Left kidney (tissue), 2 donors: ENCODE results near the gene INSC. TPM values are rescaled to one million over a fixed set of nuclear protein-coding genes. Genes with fewer than 3 reads are reported as not detected.

Experiments
- DNase-seq: peaks from one replicate; pipeline ENCODE4 v3.0.0-alpha.2; 2013
- polyA plus RNA-seq: library from polyadenylated mRNA; unstranded; fragments of 120-200 nt; gene quantifications from one replicate; pipeline ENCODE4 v1.2.1, GENCODE V29; 2013; ENCODE audit not compliant: insufficient read length

The INSC gene
- polyA plus RNA-seq, 1 donor, result 0.73 TPM

DNA sequence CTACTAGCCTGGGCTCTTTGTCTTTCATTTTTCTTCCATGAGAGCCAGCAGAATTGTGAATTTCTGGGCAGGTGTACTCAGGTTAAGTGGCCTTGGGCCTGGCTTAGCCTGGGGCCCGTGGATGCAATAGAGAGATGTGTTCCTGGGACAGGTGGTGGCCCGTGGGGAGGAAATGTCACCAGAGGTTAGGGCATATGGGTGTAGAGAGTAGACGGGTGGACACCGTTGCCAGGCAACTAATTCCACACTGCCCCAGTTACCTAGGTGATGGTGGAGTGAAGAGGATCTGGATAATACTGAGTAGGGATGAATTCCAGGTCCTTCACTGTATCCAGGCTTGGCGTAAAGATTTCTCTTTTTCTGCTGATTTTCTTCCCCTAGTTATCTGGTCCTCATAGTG, 175.0 kb downstream of the INSC start:
- no peak for DNase-seq

DNA sequence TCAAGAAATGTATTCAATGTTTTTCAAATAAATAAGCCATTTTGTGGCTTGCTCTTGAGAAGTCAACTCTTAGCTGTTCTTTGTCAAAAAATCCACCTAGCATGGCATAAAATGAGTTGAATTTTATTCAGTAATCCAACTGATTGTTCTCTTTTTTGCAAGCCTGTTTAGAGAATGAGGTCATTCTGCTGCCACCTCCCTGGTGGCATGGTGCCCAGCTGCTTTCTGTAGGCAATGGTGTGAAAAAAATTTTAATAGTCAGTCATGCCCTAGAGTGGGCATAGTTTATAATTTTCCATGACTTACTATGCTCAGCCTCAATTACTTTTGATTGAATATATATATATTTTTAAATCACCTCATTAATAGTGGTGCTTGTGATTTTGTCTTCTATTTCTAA, 177.2 kb downstream of the INSC start:
- no peak for DNase-seq

DNA sequence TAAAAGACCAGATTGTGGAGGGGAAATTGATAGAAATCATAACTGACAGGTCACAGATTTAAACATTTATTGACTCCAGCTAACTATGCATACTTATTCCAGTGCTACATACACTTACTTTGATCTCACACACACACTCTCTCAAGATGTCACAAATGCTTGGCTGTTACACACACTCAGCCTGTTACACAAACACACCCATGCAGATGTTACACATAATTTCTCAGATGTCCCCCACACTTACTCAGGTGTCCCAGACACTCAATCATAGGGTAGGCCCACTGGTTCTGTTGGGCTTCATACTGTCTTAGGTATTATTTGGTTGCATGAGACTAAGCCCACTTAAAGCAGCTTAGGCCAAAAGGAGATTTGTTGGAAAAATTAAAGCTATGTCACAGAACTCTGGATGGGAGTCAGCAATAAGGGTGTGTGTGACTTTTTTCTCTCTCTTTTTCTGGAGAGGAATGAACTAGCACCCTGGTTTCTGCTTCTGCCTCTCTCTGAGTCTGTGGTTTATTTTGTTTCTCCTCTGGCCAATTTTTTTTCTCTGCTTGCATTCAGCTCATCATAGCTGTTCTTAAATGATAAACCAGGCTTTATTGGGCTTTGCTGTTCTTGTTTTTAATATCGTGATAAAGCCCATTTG, 179.4 kb downstream of the INSC start:
- no peak for DNase-seq

GRCh38 chr11:15295695-15296094, 181.0 kb downstream of the INSC start:
- DNase-seq, result no peak

Other genes with a start within 250 kb of the INSC start
- gene CYP2R1, start 222.7 kb upstream of the INSC start, polyA plus RNA-seq, result 27.3 TPM
- 12.3 TPM for gene CALCA, start 142.6 kb upstream of the INSC start, polyA plus RNA-seq
- gene CALCB, start 41.3 kb upstream of the INSC start, polyA plus RNA-seq, result 4.4 TPM